Peyer's patch (tissue), 4 donors: Measurements from ENCODE around the gene AMDHD2.
A peak's percentile ranks its signal among the peaks of the same experiment; 100 is the strongest.

Experiments used
- POLR2A ChIP-seq, 2 donors: fragments of 450-650 bp; IDR thresholded peaks; one replicate each; pipeline ENCODE4 v1.5.1; 2017; ENCODE audit warnings: antibody characterized with exemption in 2 of 2, mild to moderate bottlenecking in 2 of 2, moderate library complexity in 2 of 2
- TF ChIP-seq, protein P1 (sequence below), 6 experiments: fragments of 450-650 bp in 4 of 6; fragments of 200-600 bp in 2 of 6; sonication (generic) in 1 of 6; IDR thresholded peaks; one replicate each; pipeline ENCODE4 v1.5.1; 2017 to 2019; ENCODE audit warnings: antibody characterized with exemption in 6 of 6, mild to moderate bottlenecking in 3 of 6, moderate library complexity in 1 of 6

DNA sequence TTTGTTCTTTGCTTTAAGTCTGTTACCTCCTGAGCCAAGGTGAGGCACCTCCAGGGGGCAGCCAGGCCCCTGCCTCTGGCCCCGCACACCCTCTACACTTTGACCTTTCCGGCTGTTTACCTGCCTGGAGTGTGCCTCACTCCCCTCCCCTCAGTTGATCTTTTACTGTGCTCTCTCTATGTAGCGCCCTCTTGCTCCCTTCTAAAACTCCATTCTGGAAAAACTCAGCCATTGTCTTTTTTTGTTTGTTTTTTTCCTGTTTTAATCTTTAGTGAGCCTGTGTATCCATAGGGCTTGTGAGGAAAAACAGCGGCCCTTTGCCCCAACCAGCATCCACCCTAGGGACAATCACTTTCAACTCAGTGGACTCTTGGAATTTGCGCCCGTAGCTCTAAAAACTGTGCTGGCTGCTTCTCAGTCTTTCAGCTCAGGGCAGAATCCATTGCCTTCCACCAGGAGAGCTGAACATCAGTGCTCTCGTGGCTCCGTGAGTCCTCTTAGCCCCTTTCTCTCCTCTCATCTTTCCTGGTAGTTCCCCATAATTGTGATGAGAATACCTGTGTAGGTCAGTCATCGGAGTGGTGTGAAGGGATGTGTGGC lies 4.3 kb downstream of the AMDHD2 start:
- TF ChIP-seq, protein P1, sequence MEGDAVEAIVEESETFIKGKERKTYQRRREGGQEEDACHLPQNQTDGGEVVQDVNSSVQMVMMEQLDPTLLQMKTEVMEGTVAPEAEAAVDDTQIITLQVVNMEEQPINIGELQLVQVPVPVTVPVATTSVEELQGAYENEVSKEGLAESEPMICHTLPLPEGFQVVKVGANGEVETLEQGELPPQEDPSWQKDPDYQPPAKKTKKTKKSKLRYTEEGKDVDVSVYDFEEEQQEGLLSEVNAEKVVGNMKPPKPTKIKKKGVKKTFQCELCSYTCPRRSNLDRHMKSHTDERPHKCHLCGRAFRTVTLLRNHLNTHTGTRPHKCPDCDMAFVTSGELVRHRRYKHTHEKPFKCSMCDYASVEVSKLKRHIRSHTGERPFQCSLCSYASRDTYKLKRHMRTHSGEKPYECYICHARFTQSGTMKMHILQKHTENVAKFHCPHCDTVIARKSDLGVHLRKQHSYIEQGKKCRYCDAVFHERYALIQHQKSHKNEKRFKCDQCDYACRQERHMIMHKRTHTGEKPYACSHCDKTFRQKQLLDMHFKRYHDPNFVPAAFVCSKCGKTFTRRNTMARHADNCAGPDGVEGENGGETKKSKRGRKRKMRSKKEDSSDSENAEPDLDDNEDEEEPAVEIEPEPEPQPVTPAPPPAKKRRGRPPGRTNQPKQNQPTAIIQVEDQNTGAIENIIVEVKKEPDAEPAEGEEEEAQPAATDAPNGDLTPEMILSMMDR (IDR thresholded peaks at IDR 0.05), result peak in 3 of 6 experiments; percentile 7 to 27 (median 13)
- peak in 1 of 2 donors; percentile 26 for TF ChIP-seq POLR2A (IDR thresholded peaks at IDR 0.05)
